ENCODE data around the gene DDX42.
A peak's percentile ranks its signal among the peaks of the same experiment; 100 is the strongest.

The DDX42 gene, protein sequence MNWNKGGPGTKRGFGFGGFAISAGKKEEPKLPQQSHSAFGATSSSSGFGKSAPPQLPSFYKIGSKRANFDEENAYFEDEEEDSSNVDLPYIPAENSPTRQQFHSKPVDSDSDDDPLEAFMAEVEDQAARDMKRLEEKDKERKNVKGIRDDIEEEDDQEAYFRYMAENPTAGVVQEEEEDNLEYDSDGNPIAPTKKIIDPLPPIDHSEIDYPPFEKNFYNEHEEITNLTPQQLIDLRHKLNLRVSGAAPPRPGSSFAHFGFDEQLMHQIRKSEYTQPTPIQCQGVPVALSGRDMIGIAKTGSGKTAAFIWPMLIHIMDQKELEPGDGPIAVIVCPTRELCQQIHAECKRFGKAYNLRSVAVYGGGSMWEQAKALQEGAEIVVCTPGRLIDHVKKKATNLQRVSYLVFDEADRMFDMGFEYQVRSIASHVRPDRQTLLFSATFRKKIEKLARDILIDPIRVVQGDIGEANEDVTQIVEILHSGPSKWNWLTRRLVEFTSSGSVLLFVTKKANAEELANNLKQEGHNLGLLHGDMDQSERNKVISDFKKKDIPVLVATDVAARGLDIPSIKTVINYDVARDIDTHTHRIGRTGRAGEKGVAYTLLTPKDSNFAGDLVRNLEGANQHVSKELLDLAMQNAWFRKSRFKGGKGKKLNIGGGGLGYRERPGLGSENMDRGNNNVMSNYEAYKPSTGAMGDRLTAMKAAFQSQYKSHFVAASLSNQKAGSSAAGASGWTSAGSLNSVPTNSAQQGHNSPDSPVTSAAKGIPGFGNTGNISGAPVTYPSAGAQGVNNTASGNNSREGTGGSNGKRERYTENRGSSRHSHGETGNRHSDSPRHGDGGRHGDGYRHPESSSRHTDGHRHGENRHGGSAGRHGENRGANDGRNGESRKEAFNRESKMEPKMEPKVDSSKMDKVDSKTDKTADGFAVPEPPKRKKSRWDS

DNA sequence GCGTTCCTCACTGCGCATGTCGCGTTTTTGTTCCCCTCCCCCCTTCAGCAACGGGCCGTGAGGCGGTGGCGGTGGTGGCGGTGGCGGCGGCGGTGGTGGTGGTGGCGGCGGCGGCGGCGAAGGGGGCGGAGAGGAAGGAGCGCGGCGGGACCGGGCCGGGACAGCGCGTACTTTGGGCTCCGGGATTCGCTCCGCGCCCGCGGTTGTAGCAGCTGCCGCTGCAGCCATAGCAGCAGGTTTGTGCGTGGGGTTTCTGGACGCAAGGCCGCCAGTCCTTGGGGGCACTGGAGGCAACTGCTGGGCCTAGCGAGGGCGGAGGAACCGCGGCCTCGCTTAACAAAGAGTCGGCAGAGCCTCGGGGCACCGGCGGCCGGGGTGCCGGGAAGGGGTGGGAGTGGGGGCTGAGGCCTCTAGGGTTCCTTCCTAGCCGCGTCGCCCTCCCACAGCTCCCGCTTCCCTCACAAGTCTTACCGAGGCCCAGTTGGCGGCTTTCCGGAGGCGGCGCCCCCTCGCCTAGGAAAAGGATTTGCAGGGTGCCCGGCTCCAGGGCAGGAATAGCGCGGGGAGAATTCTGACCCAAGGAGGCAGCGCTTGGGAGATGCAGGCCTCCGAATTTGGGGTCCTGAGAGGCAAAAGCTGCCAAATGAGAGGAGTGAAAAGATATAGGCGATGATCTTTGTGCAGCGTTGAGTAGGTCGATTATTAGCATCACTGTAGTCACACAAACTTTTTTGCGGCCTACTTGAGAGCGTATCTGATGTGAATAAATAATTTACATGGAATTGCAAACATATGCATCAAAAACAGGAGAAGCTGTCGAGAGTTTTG lies at the start of gene DDX42:
DDX42 (plus strand) TSS at position 30 of the 828 bp plus-strand sequence. CDS start 12,880 bp downstream, outside the sequence.
- no peak for DNase-seq (ENCODE audit: low spot score)

DNA sequence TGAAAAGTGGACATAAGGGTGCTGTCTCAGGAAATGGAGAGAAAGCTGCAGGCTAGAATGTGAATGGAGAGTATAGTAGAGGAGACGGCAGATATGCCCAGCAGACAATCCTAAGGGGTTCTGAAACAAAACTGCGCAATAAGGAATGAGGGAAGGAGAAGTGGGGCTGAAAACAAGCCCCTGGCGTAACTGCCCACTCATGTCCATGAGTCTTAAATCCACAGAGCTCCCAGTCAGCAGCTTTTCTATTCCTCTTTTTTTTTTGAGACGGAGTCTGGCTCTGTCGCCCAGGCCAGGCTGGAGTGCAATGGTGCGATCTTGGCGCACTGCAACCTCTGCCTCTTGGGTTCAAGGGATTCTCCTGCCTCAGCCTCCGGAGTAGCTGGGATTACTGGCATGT lies 38.3 kb upstream of the DDX42 start:
- DNase-seq (ENCODE audit: low spot score) = no peak

DNA sequence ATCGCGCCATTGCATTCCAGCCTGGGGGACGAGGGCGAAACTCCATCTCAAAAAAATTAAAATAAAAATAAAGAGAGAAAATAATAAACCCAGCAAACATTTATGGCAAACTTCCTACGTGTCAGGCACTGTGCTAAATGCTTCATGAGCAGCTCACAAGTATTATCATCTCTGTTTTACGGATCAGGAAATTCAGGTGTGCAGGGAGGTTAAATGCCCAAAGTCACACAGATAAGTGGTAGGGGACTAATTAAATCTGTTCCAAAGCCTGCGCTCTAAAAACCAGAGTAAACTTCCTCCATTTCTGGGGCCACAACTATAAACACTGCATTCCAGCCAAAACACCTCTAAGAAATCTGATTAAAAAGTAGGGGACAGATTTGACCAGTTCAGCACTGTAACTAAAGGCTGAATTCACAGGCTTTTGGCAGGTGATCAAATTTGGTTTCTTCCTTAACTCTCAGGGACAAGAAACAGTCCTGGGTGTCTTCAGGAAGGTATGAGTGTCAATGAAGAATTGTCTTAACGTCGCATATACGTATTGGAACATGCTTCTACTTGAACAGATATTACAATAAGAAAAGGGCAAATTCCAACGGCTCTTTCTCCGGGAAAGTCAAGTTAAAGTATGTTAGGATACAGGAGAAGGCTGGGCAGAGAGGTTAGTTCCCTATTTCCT lies 33.4 kb upstream of the DDX42 start:
- no peak for DNase-seq (ENCODE audit: low spot score)

DNA sequence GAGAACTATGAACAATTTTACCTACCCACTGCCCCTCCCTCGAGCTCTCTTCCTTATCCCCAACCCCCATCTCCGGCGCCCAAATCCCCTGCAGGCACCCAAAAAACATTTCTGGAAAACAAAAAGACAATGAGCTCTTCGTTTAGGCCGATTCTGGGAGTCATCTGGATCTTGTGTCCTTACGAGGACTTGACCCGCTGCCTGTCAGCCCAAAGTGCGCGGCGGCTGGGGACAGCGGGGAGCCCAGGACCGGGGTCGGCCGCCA lies 32.9 kb upstream of the DDX42 start:
- no peak for DNase-seq (ENCODE audit: low spot score)

DNA sequence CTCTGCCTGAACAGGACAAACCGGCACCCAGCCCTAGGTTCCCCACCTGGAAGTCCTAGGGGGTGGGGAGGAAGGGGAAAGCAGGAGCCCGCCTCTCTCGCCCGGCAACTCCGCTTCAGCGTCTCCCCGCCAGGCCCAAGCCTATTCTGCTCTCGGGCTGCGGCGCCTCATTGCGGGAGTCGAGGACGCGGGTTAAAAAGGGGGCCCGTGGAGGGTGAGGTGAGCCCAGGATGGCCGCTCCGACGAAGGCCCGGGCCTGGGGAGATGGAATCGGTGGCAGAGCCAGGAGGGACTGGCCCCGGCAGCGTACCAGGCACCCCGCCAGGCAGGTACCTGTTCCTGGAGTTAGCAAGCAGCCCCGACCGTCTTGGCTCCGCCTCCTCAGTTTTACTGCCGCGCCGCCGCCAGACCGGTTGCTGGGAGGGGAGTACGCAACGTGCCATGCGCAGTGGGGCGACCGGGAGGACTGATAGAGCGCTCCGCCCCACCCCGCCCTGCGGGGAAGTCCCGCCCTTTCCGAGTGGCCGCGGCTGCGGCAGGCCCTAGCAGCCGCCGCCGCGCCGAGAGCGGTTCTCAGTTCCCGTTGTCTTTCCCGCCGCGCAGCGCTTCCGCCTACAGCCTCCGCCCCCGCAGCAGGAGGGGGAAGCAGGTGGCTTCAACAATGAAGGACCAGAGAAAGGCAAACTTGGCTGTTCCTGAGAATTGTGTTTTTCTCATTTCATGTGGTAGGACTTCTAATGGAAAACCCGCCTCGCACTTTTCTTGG lies 32.4 kb upstream of the DDX42 start, which contains the start of gene STRADA:
STRADA (minus strand) TSS at position 392 of the 766 bp plus-strand sequence. CDS start 13,430 bp downstream, outside the sequence.
- DNase-seq (ENCODE audit: low spot score) = peak; percentile 99

DNA sequence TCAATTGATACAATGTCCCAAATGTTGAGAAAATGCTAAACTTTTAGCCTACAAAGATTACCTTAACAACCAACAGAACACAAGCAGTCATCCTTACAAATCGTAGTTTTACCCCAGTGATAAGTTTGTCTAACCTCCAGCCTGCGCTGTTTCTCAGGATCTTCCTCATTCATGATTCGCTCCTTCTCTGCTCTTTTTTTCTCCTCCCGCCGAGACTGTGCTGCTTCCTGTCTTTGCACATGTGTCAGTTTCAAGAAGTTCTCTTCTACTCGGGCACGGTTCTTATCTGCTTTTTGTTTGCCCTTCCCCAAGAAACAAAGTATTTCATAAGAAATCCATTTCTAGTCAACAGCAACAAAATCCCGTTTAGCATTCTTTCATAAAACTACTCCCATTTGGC lies 22.2 kb upstream of the DDX42 start:
- peak; percentile 41 for DNase-seq (ENCODE audit: low spot score)

DNA sequence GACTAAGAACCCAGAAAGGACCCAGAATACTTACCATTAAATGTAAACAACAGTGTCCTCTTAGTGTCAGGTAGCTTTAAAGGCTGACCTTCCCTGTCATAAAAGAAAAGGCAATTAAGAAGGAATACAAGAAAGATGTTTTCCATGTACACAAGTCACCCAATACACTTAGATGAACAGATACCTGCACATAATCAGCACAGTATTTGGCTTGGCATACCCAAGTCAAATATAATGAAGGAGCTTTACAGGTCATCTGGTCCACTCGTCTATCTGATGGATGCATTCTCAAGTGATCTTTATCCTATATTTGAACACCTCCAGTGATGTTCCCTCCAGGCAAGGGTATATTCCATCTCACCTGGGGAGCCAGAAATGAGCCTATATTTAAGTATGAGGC lies 21.3 kb upstream of the DDX42 start:
- DNase-seq (ENCODE audit: low spot score) = no peak

DNA sequence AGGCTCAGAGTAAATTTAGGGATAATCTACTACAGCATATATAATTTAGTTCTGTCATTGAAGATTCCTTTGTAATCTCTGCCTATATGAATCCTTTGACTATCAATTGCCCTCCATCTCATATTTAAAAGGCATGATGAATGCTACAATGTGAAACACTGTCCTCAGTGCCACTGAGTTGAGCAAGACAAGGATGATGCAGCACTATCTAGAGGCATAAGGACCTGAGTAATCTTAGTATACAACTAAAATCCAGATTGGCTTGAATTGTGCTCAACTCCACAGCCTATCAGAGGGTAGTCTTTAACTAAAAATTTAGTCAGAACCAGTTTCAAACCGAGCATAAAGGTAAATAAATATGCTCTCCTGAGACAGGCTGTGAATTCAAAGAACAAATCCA lies 20.8 kb upstream of the DDX42 start:
- no peak for DNase-seq (ENCODE audit: low spot score)

DNA sequence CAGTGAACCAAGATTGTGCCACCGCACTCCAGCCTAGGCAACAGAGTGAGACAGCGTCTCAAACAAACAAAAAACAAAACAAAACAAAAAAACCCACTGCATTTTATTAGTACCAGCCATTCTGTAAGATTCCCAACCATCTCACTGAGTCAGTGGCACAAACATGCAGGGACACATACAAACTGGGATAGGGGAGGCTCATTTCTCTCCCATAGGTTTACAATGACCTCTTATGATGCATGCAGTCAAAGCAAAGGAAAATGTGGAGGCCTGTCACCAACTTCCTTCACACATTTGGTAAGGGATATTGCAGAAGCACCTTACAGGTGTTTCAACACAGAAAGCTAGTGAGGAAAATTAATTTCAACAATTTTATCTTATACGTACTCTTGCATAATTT lies 19.9 kb upstream of the DDX42 start:
- no peak for DNase-seq (ENCODE audit: low spot score)

DNA sequence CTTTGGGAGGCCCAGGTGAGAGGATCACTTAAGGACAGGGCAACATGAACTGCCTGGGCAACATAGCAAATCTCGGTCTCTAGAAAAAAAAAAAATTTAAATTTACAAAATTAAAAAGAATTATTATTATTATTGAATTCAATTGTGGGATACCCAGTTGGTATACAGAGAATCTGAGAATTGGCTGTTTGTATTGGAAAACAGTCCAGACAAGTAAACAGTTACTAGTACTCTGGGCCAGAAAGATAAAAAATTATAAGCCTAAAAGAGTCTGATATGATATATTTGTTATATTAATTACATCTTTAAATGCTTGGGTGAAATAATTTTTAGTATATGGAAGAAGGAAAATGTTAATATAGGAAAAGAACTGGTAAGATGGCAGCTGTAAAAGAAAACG lies 15.5 kb upstream of the DDX42 start:
- DNase-seq (ENCODE audit: low spot score) = no peak

DNA sequence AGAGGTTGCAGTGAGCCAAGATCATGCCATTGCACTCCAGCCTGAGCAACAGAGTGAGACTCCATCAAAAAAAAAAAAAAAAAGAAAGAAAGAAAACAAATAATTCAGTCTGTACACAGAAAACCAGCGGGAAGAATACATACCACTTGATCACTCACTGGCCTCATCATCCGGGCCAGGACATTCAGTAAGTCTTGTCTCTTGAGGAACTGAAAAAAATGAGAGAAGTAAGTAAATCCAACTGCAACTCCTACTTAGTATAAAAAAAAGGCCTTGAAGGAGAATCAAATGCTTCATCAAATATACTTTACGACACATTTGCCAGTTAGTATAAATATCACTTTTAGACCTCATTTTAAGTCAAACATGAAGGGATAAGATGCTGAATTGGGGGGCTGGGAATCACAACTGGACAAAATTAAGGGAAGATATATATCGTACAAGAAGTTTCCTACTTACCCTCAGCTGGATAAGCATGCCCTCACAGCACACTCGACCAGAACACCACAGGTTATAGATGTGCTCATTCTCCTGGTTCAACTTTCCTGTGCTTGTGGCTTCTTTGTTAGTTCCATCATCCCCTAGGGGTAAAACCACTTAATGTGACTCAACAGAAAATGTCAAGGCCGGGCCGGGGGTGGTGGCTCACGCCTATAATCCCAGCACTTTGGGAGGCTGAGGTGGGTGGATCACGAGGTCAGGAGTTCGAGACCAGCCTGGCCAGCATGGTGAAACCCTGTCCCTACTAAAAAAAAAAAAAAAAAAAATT lies 13.0 kb upstream of the DDX42 start:
- DNase-seq (ENCODE audit: low spot score) = no peak

DNA sequence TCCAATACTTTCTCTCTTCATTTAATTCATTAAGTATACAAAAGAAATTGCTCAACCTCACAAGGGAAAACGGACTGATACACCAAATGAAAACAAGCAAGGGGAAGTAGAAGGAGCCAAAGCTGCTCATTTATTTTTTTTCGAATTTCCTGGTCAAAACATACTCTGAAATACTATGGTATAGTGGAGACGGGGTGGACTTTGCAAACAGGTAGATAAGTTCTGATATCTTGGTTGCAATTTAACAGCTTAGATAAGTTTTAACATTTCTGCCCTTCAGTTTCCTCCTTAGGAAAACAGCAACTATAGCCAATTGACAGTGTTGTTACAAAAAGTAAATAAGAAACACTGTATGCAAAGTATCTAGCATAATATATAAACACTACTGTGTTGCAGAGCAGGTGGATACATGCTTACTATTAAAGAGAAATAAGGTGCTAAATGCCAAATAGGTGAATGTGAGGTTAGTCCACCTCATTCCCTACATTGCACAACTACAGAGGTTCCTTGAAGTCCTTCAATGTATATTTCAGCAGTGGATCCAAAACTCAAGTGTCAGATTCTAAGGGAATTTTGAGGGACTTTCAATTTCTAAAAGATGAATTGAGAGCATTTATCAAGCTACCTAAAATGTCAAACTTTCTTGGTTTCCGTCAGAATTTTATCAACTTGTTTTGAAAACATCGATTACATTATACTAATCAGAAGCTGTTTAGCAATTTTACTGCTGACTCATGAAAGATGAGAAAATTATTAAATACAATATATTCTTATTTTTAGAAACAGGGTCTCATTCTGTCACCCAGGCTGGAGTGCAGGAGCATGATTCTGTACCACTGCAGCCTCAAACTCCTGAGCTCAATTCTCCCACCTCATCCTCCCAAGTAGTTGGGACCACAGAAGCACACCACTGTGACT lies 11.6 kb upstream of the DDX42 start:
- DNase-seq (ENCODE audit: low spot score) = no peak

DNA sequence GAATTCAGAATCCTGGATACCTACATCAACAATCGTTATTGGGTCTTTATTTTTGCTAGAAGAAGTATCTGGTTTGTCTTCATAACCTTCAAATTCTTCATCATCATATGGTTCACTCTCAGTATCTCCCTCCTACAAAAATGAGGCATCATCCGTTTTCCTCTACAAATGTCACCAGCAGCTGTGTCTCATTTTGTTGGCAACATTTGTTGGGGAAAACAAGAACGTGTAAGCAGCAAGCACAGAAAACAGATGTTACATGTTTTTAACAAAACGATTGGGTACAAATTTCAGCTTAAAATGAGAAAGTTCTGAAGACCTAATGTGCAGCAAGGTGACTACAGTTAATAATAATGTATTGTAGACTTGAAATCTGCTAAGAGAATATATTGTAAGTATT lies 9.3 kb upstream of the DDX42 start:
- DNase-seq (ENCODE audit: low spot score) = no peak

DNA sequence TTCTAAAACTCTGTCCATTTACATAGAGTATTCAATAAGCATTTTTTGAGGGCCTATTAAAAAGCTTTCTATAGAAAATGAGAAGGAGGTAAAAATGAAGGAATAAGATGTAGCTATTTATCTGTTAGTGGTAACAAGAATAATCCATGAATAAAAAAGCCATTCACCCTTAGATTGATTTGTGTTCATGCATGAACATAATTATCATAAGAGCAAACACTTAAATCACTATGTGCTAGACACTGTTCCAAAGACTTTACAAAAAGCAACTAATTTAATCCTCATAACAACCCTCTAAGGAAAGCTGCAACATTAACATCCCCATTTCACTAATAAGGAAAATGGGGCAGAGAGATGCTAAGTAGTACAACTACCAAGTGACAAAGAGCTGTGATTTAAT lies 7.2 kb upstream of the DDX42 start:
- no peak for DNase-seq (ENCODE audit: low spot score)

DNA sequence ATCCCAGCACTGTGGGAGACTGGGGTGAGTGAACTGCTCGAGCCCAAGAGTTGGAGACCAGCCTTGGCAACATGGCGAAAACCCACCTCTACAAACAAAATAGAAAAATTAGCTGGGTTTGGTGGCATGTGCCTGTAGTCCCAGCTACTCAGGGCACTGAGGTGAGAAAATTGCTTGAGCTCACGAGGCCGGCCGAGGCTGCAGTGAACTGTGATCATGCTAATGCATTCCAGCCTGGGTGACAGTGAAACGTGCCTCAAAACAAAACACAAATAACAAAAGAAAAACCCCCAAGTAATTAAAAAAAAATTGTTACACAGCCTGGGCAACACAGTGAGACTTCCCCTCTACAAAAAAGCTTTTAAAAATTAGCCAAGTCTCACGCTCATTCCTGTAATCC lies 5.5 kb upstream of the DDX42 start:
- no peak for DNase-seq (ENCODE audit: low spot score)

DNA sequence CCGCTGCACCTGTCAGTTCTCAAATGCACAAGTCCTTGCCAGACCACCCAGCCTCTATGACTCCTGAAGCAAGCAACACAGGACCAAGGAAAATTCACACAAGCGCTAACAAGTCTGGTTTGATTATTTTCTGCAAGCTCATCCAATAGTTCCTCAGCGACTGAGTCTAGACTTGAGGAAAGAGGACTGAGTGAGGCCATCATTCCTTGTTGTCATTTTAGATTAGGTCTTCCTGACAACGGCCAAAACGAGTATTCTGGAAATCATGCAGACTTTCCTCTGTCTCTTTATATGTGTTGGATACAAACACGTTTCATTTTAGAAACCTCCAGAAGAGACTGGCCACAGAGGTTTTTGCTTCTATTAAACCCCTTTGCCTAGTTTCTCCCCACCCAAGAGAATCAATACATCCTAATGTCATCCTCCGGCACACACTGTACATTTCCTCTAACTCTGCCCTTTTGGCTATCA lies 1.1 kb upstream of the DDX42 start:
- no peak for DNase-seq (ENCODE audit: low spot score)

DNA sequence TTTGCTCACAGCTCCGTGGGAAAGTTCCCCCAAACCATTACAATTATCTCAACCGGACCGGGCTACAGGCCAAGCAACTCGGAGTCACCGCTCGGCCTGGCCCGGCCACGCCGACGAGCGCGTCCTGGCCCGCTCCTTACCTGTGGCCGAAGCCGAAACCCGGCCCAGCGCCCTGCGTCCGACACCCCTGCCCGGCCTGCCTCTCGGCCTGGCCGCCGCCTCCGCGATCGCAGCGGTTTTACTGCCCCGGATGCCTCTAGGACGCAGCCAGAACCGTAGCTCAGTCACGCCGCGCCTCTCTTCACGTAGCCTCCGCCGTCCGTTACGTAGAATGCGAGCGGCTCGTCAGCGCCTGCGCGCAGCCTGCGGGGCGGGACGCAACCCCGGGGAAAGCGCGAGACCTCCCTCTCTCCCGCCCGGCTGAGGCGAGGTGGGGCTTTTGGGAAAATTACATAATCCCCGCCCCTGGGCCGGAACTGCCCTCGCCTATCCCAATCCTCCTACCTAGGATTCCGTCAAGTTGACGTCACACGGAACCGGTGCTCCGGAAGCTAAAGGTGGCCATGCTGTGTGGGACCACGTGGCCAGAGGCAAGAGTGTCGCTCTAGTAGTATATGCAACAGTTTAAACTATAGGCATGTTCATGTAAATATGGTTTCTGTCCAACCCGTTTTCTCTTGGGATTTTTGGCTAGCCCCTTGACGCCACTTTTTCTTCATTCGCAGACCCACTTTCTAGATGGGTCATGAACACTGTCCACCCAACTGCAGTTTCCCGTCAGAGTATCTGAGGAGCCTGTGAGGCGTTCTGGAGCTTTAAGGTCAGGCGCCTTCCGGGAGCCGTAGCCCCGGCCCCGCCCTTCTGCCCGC lies 464 bp upstream of the DDX42 start, which contains the start of gene CCDC47:
CCDC47 (minus strand) TSS at position 326 of the 869 bp plus-strand sequence. CDS start 7,422 bp downstream, outside the sequence.
- peak; percentile 99 for DNase-seq (ENCODE audit: low spot score)

DNA sequence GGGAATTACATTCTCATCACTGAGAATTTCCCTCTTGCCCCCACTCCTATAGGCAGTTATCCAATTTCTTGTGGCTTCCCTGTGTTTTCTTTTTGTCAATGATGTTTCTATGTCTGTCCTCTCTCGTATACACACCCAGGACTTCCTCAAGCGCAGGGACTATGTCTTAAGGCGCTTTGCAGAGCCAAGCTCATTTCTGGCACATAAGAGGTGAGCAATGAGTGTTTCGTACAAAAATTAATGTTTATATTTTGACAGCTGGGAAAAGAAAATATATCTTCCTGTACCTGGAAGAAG lies 947 bp downstream of the DDX42 start:
- DNase-seq (ENCODE audit: low spot score) = no peak

All from CD4-positive, alpha-beta T cell treated with Interleukin-2 at 100 ng/mL for 4 hours (primary cell).